Skeletal muscle tissue (tissue), 4 donors: ENCODE data around the gene RAP1GAP. TPM values are rescaled to one million over a fixed set of nuclear protein-coding genes. Genes with fewer than 3 reads are reported as not detected.
A peak's percentile ranks its signal among the peaks of the same experiment; 100 is the strongest.

Experiments used
- H3K27ac ChIP-seq: one replicate; pipeline ENCODE4 v1.7.0; 2013; ENCODE audit warnings: mild to moderate bottlenecking, low read depth, low read length, inconsistent platforms
- H3K27me3 ChIP-seq, 3 donors: one replicate each; pipeline ENCODE4 v1.7.0; 2013; ENCODE audit warnings: low read length in 3 of 3; ENCODE audit not compliant: control insufficient read depth in 3 of 3, insufficient read depth in 3 of 3
- H3K36me3 ChIP-seq, 3 donors: one replicate each; pipeline ENCODE4 v1.7.0; 2013; ENCODE audit warnings: low read length in 3 of 3; ENCODE audit not compliant: control insufficient read depth in 3 of 3, insufficient read depth in 3 of 3
- H3K4me1 ChIP-seq, 3 donors: one replicate each; pipeline ENCODE4 v1.7.0; 2013; ENCODE audit warnings: low read length in 3 of 3, mild to moderate bottlenecking in 3 of 3; ENCODE audit not compliant: control insufficient read depth in 3 of 3, insufficient read depth in 3 of 3
- H3K4me3 ChIP-seq, 3 donors: one replicate each; pipeline ENCODE4 v1.7.0; 2013; ENCODE audit warnings: low read length in 3 of 3
- H3K9ac ChIP-seq, 3 donors: one replicate each; pipeline ENCODE4 v1.7.0; 2013; ENCODE audit warnings: low read length in 3 of 3, mild to moderate bottlenecking in 3 of 3, moderate library complexity in 2 of 3, low read depth in 1 of 3
- H3K9me3 ChIP-seq, 3 donors: one replicate each; pipeline ENCODE4 v1.7.0; 2013; ENCODE audit warnings: low read length in 3 of 3; ENCODE audit not compliant: control insufficient read depth in 3 of 3
- total RNA-seq: library from RNA; depleted of rRNA; stranded (reverse); fragments of >200 nt; gene quantifications from one replicate; pipeline ENCODE4 v1.2.3, GENCODE V29; 2014
- donor health status: Osteomylitis.

The RAP1GAP gene
- total RNA-seq, 1 donor from 2014 or later: 1.0 TPM

DNA sequence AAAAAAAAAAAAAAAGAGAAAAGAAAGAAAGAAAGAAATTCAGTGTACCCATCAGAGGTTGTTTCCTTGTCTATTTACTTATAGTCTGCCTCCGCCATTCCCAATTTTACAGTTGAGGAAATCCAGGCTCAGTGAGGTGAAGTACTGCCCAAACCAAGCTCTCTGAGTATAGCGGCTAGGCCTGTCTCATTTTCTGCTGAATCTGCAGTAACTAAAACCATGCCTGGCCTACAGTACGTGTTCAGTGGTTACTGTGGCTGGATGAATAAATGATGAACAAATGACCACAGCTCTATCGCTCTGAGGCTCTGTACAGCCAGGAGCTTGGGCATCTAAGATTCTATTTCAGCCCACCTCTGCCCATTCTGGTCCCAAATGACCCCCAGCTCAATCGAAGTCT is 24.3 kb downstream of the RAP1GAP start:
- Histone ChIP-seq H3K9me3 (no peaks in the 10 kb centered on the region), H3K4me3 (no peak overlapping the region), H3K4me1 (no peaks in the 10 kb centered on the region), H3K27ac (no peak overlapping the region), H3K36me3 (no peaks in the 10 kb centered on the region), H3K9ac (no peak overlapping the region), H3K27me3 (peaks cover 36 to 51% (median 43%) of the 10 kb centered on the region in 3 donors)

DNA sequence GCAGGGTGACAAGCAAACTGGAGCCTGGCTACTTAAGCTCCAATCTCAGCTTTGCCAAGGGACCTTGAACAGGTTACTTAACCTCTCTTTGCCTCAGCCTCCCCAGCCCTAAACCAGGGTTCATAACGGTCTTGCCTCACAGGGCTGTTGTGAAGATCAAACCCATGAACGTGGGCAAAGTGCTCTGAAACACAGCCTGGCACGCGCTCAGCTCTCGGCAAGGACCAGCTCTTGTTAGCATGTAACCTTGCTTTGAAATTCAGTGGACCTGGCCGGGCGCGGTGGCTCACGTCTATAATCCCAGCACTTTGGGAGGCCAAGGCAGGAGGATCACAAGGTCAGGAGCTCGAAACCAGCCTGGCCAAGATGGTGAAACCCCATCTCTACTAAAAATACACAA is 24.8 kb downstream of the RAP1GAP start:
- no peak overlapping the region for H3K9ac ChIP-seq
- no peaks in the 10 kb centered on the region for H3K36me3 ChIP-seq
- H3K27ac ChIP-seq: no peak overlapping the region
- no peak overlapping the region for H3K4me3 ChIP-seq
- H3K4me1 ChIP-seq: peaks cover 0 to 1% (median 0%) of the 10 kb centered on the region in 3 donors
- no peaks in the 10 kb centered on the region for H3K9me3 ChIP-seq
- peaks cover 32 to 47% (median 42%) of the 10 kb centered on the region in 3 donors for H3K27me3 ChIP-seq

DNA sequence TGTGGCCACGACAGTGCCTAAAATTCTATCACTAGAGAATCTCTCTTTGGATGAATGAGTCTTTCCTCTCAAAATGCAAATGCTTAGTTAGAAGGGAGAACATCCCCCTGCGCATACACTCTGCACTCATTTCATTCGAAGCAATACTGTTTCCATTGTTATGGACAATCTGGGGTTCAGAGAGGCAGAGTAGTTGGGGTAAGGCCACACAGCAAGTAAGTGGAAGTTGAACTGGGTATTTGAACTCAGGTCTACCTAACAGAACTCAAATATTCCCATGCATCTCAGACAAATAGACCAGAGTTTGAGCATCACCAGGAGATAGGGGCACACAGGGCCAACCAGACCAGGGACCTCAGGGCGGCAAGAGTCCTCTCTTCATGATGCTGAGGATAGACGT is 25.5 kb downstream of the RAP1GAP start:
- Histone ChIP-seq H3K36me3 (no peaks in the 10 kb centered on the region), H3K4me1 (peaks cover 0 to 7% (median 7%) of the 10 kb centered on the region in 3 donors), H3K9ac (no peak overlapping the region), H3K4me3 (no peak overlapping the region), H3K27me3 (peaks cover 27 to 41% (median 34%) of the 10 kb centered on the region in 3 donors), H3K9me3 (no peaks in the 10 kb centered on the region), H3K27ac (no peak overlapping the region)

DNA sequence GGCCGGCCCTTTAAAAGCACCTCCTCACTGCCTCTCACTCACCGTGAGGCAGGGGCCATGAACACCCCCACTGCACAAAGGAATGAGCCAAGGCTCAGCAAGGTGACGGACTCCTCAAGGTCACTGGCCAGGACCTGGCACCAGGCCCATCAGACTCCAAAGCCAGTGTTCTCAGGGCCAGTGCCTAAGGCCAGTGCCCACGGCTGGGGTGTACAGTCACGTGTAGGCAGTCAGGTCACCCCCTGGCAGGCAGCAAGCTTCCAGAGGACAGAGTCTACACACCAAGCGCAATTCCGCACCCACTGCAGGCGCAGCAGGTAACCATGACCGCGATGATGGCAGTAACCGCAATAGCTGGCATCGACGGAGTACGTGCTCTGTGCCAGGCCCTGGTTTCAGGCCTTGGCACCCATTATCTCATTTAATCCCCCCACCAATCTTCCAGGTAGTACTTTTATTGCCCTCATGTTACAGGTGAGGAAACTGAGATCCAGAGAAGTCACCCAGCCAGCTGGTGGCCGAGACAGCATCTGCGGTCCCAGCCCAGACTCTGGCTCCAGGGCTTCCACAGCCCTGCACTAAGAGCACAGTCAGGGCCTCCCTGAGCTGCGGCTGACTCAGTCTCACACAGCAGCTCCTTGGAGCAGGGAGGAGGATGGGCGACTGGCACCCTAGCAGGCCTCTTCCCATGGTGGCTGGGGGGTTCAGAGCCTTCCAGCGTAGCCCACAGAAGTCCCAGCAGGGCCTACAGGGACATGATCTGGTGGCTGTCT is 27.0 kb downstream of the RAP1GAP start:
- Histone ChIP-seq H3K36me3 (no peaks in the 10 kb centered on the region), H3K27ac (no peak overlapping the region), H3K27me3 (peaks cover 14 to 33% (median 25%) of the 10 kb centered on the region in 3 donors), H3K4me1 (peaks cover 0 to 9% (median 8%) of the 10 kb centered on the region in 3 donors), H3K9me3 (no peaks in the 10 kb centered on the region), H3K4me3 (no peak overlapping the region), H3K9ac (no peak overlapping the region)

DNA sequence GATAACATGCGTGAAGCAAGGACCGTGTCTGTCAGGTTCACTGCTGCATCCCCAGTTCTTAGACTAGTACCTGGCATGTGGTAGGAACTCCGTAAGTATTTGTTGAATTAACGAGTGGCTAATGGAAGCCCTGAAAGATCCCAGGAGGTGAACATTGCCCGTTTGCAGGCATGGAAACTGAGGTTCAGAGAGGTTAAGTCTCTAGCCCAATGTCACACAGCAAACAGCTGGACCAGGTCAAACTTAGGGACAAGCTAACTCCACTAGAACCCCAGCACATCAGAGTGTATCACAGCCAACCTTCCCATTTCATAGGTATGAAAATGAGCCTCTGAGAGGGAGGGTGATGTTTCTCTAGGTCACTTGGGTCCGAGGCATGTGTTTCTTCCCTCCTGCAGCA is 27.6 kb downstream of the RAP1GAP start:
- H3K27me3 ChIP-seq: peaks cover 11 to 33% (median 20%) of the 10 kb centered on the region in 3 donors
- no peaks in the 10 kb centered on the region for H3K9me3 ChIP-seq
- H3K27ac ChIP-seq: no peak overlapping the region

DNA sequence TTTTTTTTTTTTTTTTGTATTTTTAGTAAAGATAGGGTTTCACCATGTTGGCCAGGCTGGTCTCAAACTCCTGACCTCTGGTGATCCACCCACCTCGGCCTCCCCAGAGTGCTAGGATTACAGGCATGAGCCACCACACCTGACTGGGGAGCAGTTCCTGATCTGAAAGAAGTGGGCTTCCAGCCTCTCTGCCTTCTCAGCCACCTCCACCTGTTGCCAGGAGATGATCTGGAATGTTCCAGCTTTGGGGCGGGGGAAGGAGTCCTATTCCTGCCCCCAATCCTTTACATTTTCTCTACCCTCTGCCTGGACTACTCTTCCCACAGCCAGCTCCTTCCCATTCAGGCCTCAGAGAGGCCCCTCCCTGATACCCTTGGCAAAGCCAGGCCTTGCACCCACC is 28.1 kb downstream of the RAP1GAP start:
- H3K36me3 ChIP-seq: no peaks in the 10 kb centered on the region
- H3K27me3 ChIP-seq: peaks cover 9 to 31% (median 17%) of the 10 kb centered on the region in 3 donors
- peaks cover 0 to 9% (median 8%) of the 10 kb centered on the region in 3 donors for H3K4me1 ChIP-seq
- H3K9me3 ChIP-seq: no peaks in the 10 kb centered on the region
- H3K27ac ChIP-seq: no peak overlapping the region
- H3K9ac ChIP-seq: no peak overlapping the region
- H3K4me3 ChIP-seq: no peak overlapping the region

More for the DNA sequence above, 27.6 kb downstream of the RAP1GAP start:
- Histone ChIP-seq H3K4me3 (no peak overlapping the region), H3K4me1 (peaks cover 0 to 9% (median 8%) of the 10 kb centered on the region in 3 donors), H3K36me3 (no peaks in the 10 kb centered on the region), H3K9ac (no peak overlapping the region)

DNA sequence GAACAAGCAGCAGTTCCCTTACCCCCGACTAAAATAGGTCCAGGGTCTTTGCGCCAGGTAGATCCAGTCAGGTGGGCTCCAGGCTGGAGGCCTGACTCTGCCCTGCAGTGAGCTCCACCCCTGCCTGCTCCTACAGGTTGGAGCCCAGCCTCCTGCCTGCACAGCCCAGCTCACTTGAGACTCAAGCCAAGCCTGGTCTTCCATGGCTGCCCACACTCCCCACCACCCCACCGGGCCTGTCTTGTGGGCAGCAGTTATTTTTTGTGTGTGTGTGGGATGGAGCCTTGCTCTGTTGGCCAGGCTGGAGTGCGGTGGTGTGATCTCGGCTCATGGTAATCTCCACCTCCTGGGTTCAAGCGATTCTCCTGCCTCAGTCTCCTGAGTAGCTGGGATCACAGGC is 28.5 kb downstream of the RAP1GAP start:
- Histone ChIP-seq H3K9me3 (no peaks in the 10 kb centered on the region), H3K4me1 (peaks cover 0 to 9% (median 8%) of the 10 kb centered on the region in 3 donors)

DNA sequence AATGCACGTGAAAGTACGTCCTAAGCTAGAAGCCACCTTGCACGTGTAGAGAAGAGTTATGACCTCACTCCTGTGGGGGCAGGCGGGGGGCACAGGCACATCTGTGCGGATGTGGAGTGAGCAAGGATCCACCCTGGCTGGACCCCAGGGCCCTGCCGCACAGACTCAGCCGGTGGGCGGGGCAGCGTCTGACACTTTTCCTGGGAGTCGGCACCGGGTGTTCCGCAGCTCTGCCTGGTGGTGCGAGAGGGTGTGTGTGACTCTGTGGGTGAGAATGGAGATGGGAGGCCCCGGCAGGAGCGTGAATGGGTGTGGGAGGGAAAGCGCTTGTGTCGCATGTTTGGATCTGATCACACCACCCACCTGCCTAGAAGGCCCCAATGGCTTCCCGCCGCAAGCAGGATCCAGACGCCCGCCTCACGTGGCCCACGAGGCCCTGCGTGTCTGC is 29.5 kb downstream of the RAP1GAP start:
- H3K4me3 ChIP-seq: no peak overlapping the region
- H3K9ac ChIP-seq: no peak overlapping the region
- peaks cover 14 to 26% (median 16%) of the 10 kb centered on the region in 3 donors for H3K27me3 ChIP-seq
- peaks cover 0 to 9% (median 8%) of the 10 kb centered on the region in 3 donors for H3K4me1 ChIP-seq
- H3K27ac ChIP-seq: no peak overlapping the region
- H3K9me3 ChIP-seq: no peaks in the 10 kb centered on the region
- no peaks in the 10 kb centered on the region for H3K36me3 ChIP-seq

More for the DNA sequence above, 28.5 kb downstream of the RAP1GAP start:
- Histone ChIP-seq H3K27me3 (peaks cover 9 to 26% (median 12%) of the 10 kb centered on the region in 3 donors), H3K36me3 (no peaks in the 10 kb centered on the region), H3K4me3 (no peak overlapping the region), H3K9ac (no peak overlapping the region), H3K27ac (no peak overlapping the region)

DNA sequence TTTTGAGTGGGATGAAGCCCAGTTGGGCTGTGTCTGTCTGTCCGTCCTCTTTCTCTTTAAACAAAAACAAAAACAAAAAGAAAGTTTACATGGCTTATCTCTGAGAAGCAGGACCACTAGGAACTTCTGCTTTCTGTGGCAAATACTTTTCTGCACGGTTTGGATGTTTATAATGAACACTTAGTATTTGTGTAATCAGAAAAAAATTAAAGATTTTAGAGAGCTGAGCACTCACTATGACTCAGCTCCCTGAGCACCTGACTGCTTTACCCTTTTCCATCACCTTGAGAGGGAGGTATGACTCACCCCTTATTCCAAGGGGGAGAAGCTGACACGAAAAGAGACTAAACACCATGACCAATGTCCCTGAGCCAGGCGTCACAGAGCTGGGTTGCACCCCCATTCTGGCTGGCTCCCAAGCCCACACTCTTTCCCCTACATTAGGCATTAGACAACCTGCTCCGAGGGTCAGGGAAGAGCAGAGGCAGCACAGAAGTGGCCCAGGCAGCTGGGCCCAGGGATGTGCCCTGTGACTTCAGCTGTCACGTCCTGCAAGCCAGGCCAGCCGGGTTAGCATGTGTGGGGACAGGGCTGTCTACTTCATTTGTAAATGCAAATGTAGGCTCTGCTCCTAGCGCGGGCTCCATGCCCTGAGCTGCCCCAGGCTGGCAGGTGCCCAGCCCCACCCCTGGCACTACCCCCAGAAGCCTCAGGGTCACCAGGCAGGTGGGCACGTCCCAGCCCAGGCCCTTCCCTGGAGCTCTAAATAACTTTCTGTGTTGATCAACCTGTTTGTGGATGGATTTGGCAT is 30.4 kb downstream of the RAP1GAP start:
- H3K27ac ChIP-seq: no peak overlapping the region
- H3K4me1 ChIP-seq: peaks cover 0 to 9% (median 8%) of the 10 kb centered on the region in 3 donors
- peaks cover 12 to 25% (median 20%) of the 10 kb centered on the region in 3 donors for H3K27me3 ChIP-seq
- H3K36me3 ChIP-seq: no peaks in the 10 kb centered on the region
- no peak overlapping the region for H3K4me3 ChIP-seq
- no peaks in the 10 kb centered on the region for H3K9me3 ChIP-seq
- peak overlapping the region in 1 of 3 donors; percentile 25 for H3K9ac ChIP-seq
